HUES48 (cell line): ENCODE measurements around the gene IQCB1.

ENCODE experiments used
- H3K27ac ChIP-seq: one replicate; pipeline ENCODE4 v1.7.0; 2013; ENCODE audit warnings: low read depth, low read length, inconsistent platforms
- H3K27me3 ChIP-seq: 2 replicates; pipeline ENCODE4 v1.6.1; 2013; ENCODE audit warnings: mild to moderate bottlenecking, low read length; ENCODE audit not compliant: control insufficient read depth, insufficient read depth
- H3K36me3 ChIP-seq: 2 replicates; pipeline ENCODE4 v1.6.1; 2013; ENCODE audit warnings: low read length; ENCODE audit not compliant: control insufficient read depth, insufficient read depth
- H3K4me1 ChIP-seq: 2 replicates; pipeline ENCODE4 v1.6.1; 2013; ENCODE audit warnings: mild to moderate bottlenecking, low read length; ENCODE audit not compliant: control insufficient read depth, insufficient read depth
- H3K4me3 ChIP-seq: 2 replicates; pipeline ENCODE4 v1.5.1; 2013; ENCODE audit warnings: mild to moderate bottlenecking, low read depth, low read length
- H3K9ac ChIP-seq: 2 replicates; pipeline ENCODE4 v1.6.1; 2013; ENCODE audit warnings: mild to moderate bottlenecking, low read depth, low read length, moderate library complexity
- H3K9me3 ChIP-seq: 2 replicates; pipeline ENCODE4 v1.6.1; 2013; ENCODE audit warnings: low read length; ENCODE audit not compliant: control insufficient read depth, insufficient read depth

IQCB1 gene

GRCh38 chr3:121722411-121722810, 112.4 kb downstream of the IQCB1 start:
- Histone ChIP-seq H3K27ac (no peak overlapping the region), H3K4me1 (no peaks in the 10 kb centered on the region), H3K27me3 (no peaks in the 10 kb centered on the region), H3K9ac (no peak overlapping the region), H3K9me3 (no peaks in the 10 kb centered on the region), H3K4me3 (no peak overlapping the region), H3K36me3 (peaks cover 94% of the 10 kb centered on the region)

- Histone ChIP-seq H3K27ac (no peak overlapping the region), H3K9ac (no peak overlapping the region), H3K9me3 (no peaks in the 10 kb centered on the region), H3K27me3 (no peaks in the 10 kb centered on the region), H3K36me3 (peaks cover 96% of the 10 kb centered on the region), H3K4me3 (no peak overlapping the region), H3K4me1 (no peaks in the 10 kb centered on the region)
Measured at GRCh38 chr3:121720163-121720562, 114.7 kb downstream of the IQCB1 start.
